ENCODE data around the gene WDHD1. TPM values are rescaled to one million over a fixed set of nuclear protein-coding genes. Genes with fewer than 3 reads are reported as not detected.

WDHD1 gene
- polyA plus RNA-seq, 1 experiment: 6.7 TPM

DNA sequence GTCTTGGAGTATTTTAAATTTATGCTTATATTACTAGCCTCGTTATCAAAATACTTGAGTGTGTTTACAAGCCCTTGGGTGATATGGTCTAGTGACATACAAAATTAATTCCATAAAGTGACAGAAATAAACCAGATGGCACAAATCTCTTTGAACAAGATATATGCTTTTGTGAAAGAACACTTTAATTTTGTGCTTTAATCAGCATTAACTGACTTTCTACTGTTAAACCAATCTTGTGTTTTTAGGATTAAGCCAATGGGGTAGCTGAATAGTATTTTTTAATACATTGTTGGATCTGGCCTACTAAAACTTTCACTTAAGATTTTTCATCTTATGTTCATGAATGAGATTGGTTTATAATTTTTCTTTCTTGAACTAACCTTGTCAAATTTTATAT, 93.9 kb downstream of the WDHD1 start:
- no peaks in the 10 kb centered on the region for H3K27me3 ChIP-seq (ENCODE audit: control insufficient read depth, insufficient read depth, low read length)
- ChIA-PET POLR2A (no interaction called here), CTCF (interaction anchor here (1.1 kb wide), 1 partner anchor 50 kb away, joined by 3 read pairs; no protein-coding TSS in a partner anchor)
- no peak overlapping the region for H3K27ac ChIP-seq (ENCODE audit: low read depth, low read length)
- H3K9me3 ChIP-seq (ENCODE audit: control insufficient read depth, insufficient read depth, low read length): no peaks in the 10 kb centered on the region
- no peak for DNase-seq (ENCODE audit: low read depth, low spot score)
- no peak overlapping the region for H3K4me3 ChIP-seq (ENCODE audit: low read depth, low read length)
- TF ChIP-seq, protein P1, sequence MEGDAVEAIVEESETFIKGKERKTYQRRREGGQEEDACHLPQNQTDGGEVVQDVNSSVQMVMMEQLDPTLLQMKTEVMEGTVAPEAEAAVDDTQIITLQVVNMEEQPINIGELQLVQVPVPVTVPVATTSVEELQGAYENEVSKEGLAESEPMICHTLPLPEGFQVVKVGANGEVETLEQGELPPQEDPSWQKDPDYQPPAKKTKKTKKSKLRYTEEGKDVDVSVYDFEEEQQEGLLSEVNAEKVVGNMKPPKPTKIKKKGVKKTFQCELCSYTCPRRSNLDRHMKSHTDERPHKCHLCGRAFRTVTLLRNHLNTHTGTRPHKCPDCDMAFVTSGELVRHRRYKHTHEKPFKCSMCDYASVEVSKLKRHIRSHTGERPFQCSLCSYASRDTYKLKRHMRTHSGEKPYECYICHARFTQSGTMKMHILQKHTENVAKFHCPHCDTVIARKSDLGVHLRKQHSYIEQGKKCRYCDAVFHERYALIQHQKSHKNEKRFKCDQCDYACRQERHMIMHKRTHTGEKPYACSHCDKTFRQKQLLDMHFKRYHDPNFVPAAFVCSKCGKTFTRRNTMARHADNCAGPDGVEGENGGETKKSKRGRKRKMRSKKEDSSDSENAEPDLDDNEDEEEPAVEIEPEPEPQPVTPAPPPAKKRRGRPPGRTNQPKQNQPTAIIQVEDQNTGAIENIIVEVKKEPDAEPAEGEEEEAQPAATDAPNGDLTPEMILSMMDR (IDR thresholded peaks at IDR 0.05; ENCODE audit: low read depth, low read length): no peak

DNA sequence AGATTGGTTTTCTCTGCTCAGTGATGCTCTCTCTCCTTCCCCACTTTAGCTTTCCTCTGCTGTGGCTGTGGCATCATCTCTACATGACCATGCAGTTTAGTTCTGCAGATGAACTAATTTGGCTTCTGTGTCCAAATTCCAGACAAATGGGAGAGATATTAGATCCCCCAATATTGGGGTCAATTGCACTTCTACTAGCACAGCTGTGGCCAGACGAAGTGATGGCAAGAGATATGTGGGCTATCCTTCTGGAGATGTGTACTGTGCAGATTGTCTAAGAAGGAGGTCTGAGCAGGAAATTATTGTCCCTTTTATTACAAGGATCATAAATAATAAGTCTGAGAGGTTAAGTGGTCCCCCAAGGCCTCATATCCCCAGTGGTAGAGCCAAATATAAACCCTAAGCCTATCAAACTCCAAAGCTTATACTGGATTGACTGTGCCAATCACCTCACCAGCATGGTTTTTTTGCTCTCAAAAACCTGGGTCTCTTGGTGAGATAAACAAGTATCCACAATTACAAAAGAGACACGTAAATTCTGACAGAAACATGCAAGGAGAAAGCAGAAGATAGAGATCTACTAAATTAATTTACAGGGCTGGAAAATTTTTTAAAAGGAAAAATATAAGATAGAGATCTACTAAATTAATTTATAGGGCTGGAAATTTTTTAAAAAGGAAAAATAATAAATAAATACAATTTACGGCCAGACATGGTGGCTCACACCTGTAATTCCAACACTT, 95.1 kb downstream of the WDHD1 start:
- TF ChIP-seq, protein P1 (IDR thresholded peaks at IDR 0.05; ENCODE audit: low read depth, low read length): no peak
- POLR2A ChIA-PET: no interaction called here
- Histone ChIP-seq H3K27me3 (ENCODE audit: control insufficient read depth, insufficient read depth, low read length) (no peaks in the 10 kb centered on the region), H3K27ac (ENCODE audit: low read depth, low read length) (no peak overlapping the region), H3K9me3 (ENCODE audit: control insufficient read depth, insufficient read depth, low read length) (no peaks in the 10 kb centered on the region), H3K4me3 (ENCODE audit: low read depth, low read length) (no peak overlapping the region)
- no peak for DNase-seq (ENCODE audit: low read depth, low spot score)
- CTCF ChIA-PET: interaction anchor here (0.5 to 0.6 kb wide), 2 partner anchors 50 to 814 kb away, joined by 3 to 5 read pairs; no protein-coding TSS in a partner anchor

DNA sequence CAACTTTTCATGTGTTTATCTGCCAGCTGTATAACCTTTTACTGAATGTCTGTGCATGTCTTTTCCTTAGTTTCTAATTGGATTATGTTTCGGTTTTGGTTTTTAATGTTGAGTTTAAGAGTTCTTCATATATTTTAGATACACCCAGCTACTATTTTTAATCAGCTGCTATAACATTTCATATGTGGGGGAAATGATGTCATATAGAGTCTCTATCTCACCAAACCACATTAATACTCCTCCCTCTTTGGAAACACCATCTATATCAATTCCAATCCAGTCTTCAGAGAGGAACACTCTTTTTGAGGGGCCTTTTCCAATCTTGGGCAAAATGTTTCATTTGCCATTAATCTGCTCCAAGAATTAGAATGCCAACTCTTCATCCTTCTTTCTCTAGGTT, 95.8 kb downstream of the WDHD1 start:
- POLR2A ChIA-PET: no interaction called here
- Histone ChIP-seq H3K27me3 (ENCODE audit: control insufficient read depth, insufficient read depth, low read length) (no peaks in the 10 kb centered on the region), H3K4me3 (ENCODE audit: low read depth, low read length) (no peak overlapping the region), H3K9me3 (ENCODE audit: control insufficient read depth, insufficient read depth, low read length) (no peaks in the 10 kb centered on the region), H3K27ac (ENCODE audit: low read depth, low read length) (no peak overlapping the region)
- TF ChIP-seq, protein P1 (IDR thresholded peaks at IDR 0.05; ENCODE audit: low read depth, low read length): no peak
- DNase-seq (ENCODE audit: low read depth, low spot score): no peak
- CTCF ChIA-PET: interaction anchor here (0.5 kb wide), 1 partner anchor 50 kb away, joined by 3 read pairs; no protein-coding TSS in a partner anchor

DNA sequence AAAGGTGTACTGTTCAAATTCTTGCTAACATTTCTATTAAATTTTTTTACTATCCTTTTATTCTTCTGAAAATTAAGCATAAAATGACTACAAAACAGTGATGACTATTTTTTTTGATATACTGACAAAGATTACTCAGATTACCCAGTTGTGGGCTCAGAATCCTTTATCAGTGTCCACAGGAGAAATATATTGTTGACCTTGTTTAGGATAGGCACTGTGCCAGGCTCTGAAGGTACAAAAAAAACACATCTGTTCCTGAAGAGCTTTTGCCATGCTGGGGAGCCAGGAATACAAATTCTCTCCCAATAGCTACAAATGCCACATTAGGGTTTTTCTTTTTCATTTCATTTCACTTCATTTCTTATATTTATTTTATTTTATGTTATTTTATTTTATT, 97.3 kb downstream of the WDHD1 start:
- ChIA-PET CTCF (no interaction called here), POLR2A (no interaction called here)

DNA sequence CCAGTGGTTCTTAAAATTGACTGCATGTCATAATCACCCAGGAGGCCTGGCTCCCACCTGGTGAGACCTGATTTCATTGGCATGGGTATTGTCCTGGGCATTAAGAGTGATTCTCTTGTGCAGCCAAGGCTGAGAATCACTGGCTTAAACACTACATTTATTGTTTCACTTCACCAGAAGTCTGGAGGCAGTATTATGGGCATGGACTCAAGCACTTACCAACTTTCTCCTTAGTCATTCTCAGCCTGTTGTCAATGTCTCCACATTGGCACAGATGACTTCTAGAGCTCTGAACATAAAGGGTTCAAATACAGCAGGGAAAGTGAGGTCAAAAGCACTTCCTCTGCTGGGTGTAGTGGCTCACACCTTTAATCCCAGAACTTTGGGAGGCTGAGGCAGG, 98.7 kb downstream of the WDHD1 start:
- Histone ChIP-seq H3K9me3 (ENCODE audit: control insufficient read depth, insufficient read depth, low read length) (no peaks in the 10 kb centered on the region), H3K27ac (ENCODE audit: low read depth, low read length) (no peak overlapping the region), H3K4me3 (ENCODE audit: low read depth, low read length) (no peak overlapping the region), H3K27me3 (ENCODE audit: control insufficient read depth, insufficient read depth, low read length) (no peaks in the 10 kb centered on the region)
- POLR2A ChIA-PET: no interaction called here
- CTCF ChIA-PET: no interaction called here
- no peak for DNase-seq (ENCODE audit: low read depth, low spot score)
- TF ChIP-seq, protein P1 (IDR thresholded peaks at IDR 0.05; ENCODE audit: low read depth, low read length): no peak

More for the DNA sequence above, 97.3 kb downstream of the WDHD1 start:
- TF ChIP-seq, protein P1 (IDR thresholded peaks at IDR 0.05; ENCODE audit: low read depth, low read length): no peak
- H3K9me3 ChIP-seq (ENCODE audit: control insufficient read depth, insufficient read depth, low read length): no peaks in the 10 kb centered on the region
- H3K4me3 ChIP-seq (ENCODE audit: low read depth, low read length): no peak overlapping the region
- no peak overlapping the region for H3K27ac ChIP-seq (ENCODE audit: low read depth, low read length)
- DNase-seq (ENCODE audit: low read depth, low spot score): no peak
- H3K27me3 ChIP-seq (ENCODE audit: control insufficient read depth, insufficient read depth, low read length): no peaks in the 10 kb centered on the region
